ENCODE data around the gene ST3GAL5.
"Not testable (repeated sequence)": the region's sequence is repeated elsewhere in the genome, so short reads cannot be mapped to it uniquely, and the experiment has no call there.

The ST3GAL5 gene

GRCh38 chr2:85840091-85840490 lies 48.7 kb downstream of the ST3GAL5 start:
- DNase-seq (ENCODE audit: low read depth in 2 of 2, low spot score in 1 of 2), result no peak

GRCh38 chr2:85839461-85839860 lies 49.3 kb downstream of the ST3GAL5 start:
- no peak for DNase-seq (ENCODE audit: low read depth in 2 of 2, low spot score in 1 of 2)

- DNase-seq (ENCODE audit: low read depth in 2 of 2, low spot score in 1 of 2), result no peak
Measured at GRCh38 chr2:85838641-85839040, 50.1 kb downstream of the ST3GAL5 start.

GRCh38 chr2:85838181-85838580 lies 50.6 kb downstream of the ST3GAL5 start:
- DNase-seq (ENCODE audit: low read depth in 2 of 2, low spot score in 1 of 2), result no peak

GRCh38 chr2:85834466-85834865 lies 54.3 kb downstream of the ST3GAL5 start:
- no peak for DNase-seq (ENCODE audit: low read depth in 2 of 2, low spot score in 1 of 2)

GRCh38 chr2:85831735-85832134 lies 57.1 kb downstream of the ST3GAL5 start:
- no peak for DNase-seq (ENCODE audit: low read depth in 2 of 2, low spot score in 1 of 2)

GRCh38 chr2:85830645-85831044 lies 58.1 kb downstream of the ST3GAL5 start:
- no peak for DNase-seq (ENCODE audit: low read depth in 2 of 2, low spot score in 1 of 2)

GRCh38 chr2:85829394-85829793 lies 59.4 kb downstream of the ST3GAL5 start:
- DNase-seq (ENCODE audit: low read depth in 2 of 2, low spot score in 1 of 2), result not testable (repeated sequence)

- no peak for DNase-seq (ENCODE audit: low read depth in 2 of 2, low spot score in 1 of 2)
Measured at GRCh38 chr2:85828725-85829124, 60.1 kb downstream of the ST3GAL5 start.

GRCh38 chr2:85827879-85828569 lies 60.8 kb downstream of the ST3GAL5 start:
- DNase-seq (ENCODE audit: low read depth in 2 of 2, low spot score in 1 of 2), result no peak

- DNase-seq (ENCODE audit: low read depth in 2 of 2, low spot score in 1 of 2), result peak; percentile 67 to 71
Measured at GRCh38 chr2:85826990-85827878, 61.6 kb downstream of the ST3GAL5 start.

- DNase-seq (ENCODE audit: low read depth in 2 of 2, low spot score in 1 of 2), result no peak
Measured at GRCh38 chr2:85823951-85824350, 64.8 kb downstream of the ST3GAL5 start.

- no peak for DNase-seq (ENCODE audit: low read depth in 2 of 2, low spot score in 1 of 2)
Measured at GRCh38 chr2:85822766-85823165, 66.0 kb downstream of the ST3GAL5 start.

- DNase-seq (ENCODE audit: low read depth in 2 of 2, low spot score in 1 of 2), result no peak
Measured at GRCh38 chr2:85819811-85820510, 68.8 kb downstream of the ST3GAL5 start.

- DNase-seq (ENCODE audit: low read depth in 2 of 2, low spot score in 1 of 2), result no peak
Measured at GRCh38 chr2:85814802-85815550, 73.8 kb downstream of the ST3GAL5 start.

- DNase-seq (ENCODE audit: low read depth in 2 of 2, low spot score in 1 of 2), result peak; percentile 62 to 64
Measured at GRCh38 chr2:85813982-85814801, 74.6 kb downstream of the ST3GAL5 start.

GRCh38 chr2:85813211-85813981 lies 75.4 kb downstream of the ST3GAL5 start:
- no peak for DNase-seq (ENCODE audit: low read depth in 2 of 2, low spot score in 1 of 2)

- no peak for DNase-seq (ENCODE audit: low read depth in 2 of 2, low spot score in 1 of 2)
Measured at GRCh38 chr2:85812094-85812735, 76.6 kb downstream of the ST3GAL5 start.
